GM23338 (cell line): ENCODE results near the gene TAC3. TPM values are rescaled to one million over a fixed set of nuclear protein-coding genes. Genes with fewer than 3 reads are reported as not detected.

Experiments used
- ATAC-seq: fragments of 200-7000 bp; cut with Tn5 transposase; 3 replicates; pipeline ENCODE4 v1.9.1; 2020
- DNase-seq: peaks from one replicate; pipeline ENCODE4 v3.0.0-alpha.2; 2015; ENCODE audit warnings: low spot score
- H2AFZ ChIP-seq: fragments of 200-600 bp; sonication (generic); 2 replicates; pipeline ENCODE4 v1.8.0; 2016; ENCODE audit warnings: antibody characterized with exemption, mild to moderate bottlenecking, moderate library complexity
- H3F3A ChIP-seq: fragments of 200-600 bp; sonication (generic); replicated peaks from 2 replicates; pipeline ENCODE4 v1.8.0; 2017; ENCODE audit warnings: antibody characterized with exemption, mixed run types, low read depth
- H3K27ac ChIP-seq: fragments of 200-600 bp; sonication (generic); 2 replicates; pipeline ENCODE4 v1.6.1; 2016; ENCODE audit warnings: low read depth
- H3K27me3 ChIP-seq: fragments of 200-600 bp; sonication (generic); 2 replicates; pipeline ENCODE4 v1.8.0; 2016; ENCODE audit warnings: mild to moderate bottlenecking, mixed run types, moderate library complexity; ENCODE audit not compliant: insufficient read depth
- H3K36me3 ChIP-seq: fragments of 200-600 bp; sonication (generic); 2 replicates; pipeline ENCODE4 v1.8.0; 2016; ENCODE audit warnings: mild to moderate bottlenecking; ENCODE audit not compliant: insufficient read depth
- H3K4me1 ChIP-seq: fragments of 200-600 bp; sonication (generic); 2 replicates; pipeline ENCODE4 v1.8.0; 2016; ENCODE audit warnings: mild to moderate bottlenecking, moderate library complexity; ENCODE audit not compliant: insufficient read depth
- H3K4me2 ChIP-seq: fragments of 200-600 bp; sonication (generic); 2 replicates; pipeline ENCODE4 v1.7.1; 2017; ENCODE audit warnings: mixed run types
- H3K4me3 ChIP-seq: fragments of 200-600 bp; sonication (generic); 2 replicates; pipeline ENCODE4 v1.6.1; 2016; ENCODE audit warnings: mixed run types
- H3K79me2 ChIP-seq: fragments of 200-600 bp; sonication (generic); replicated peaks from 2 replicates; pipeline ENCODE4 v1.8.0; 2017; ENCODE audit warnings: mild to moderate bottlenecking; ENCODE audit not compliant: insufficient read depth
- H3K9me2 ChIP-seq: fragments of 200-600 bp; sonication (generic); 2 replicates; pipeline ENCODE4 v1.8.0; 2017; ENCODE audit not compliant: insufficient read depth
- H4K20me1 ChIP-seq: fragments of 200-600 bp; sonication (generic); replicated peaks from 2 replicates; pipeline ENCODE4 v1.8.0; 2017; ENCODE audit warnings: mild to moderate bottlenecking; ENCODE audit not compliant: insufficient read depth
- H3K27ac Mint-ChIP-seq: 2 replicates; pipeline ENCODE4 v1.8.0; 2020; ENCODE audit warnings: inconsistent platforms, mild to moderate bottlenecking, moderate library complexity, mixed read lengths
- H3K27me3 Mint-ChIP-seq: 3 replicates; pipeline ENCODE4 v1.8.0; 2022; ENCODE audit warnings: low read depth, mild to moderate bottlenecking, moderate library complexity, mixed read lengths, inconsistent platforms; ENCODE audit not compliant: insufficient read depth, poor library complexity
- H3K36me3 Mint-ChIP-seq: 3 replicates; pipeline ENCODE4 v1.8.0; 2021; ENCODE audit warnings: low read depth, mild to moderate bottlenecking, inconsistent platforms, moderate library complexity, mixed read lengths
- H3K4me1 Mint-ChIP-seq: 3 replicates; pipeline ENCODE4 v1.8.0; 2020; ENCODE audit warnings: mild to moderate bottlenecking, inconsistent platforms, mixed read lengths
- H3K4me3 Mint-ChIP-seq: 3 replicates; pipeline ENCODE4 v1.8.0; 2021; ENCODE audit warnings: moderate library complexity, mild to moderate bottlenecking, inconsistent platforms, mixed read lengths
- H3K9me3 Mint-ChIP-seq: 3 replicates; pipeline ENCODE4 v1.8.0; 2020; ENCODE audit warnings: moderate library complexity, mild to moderate bottlenecking, inconsistent platforms, mixed read lengths
- EZH2phosphoT487 ChIP-seq: fragments of 200-600 bp; sonication (generic); IDR thresholded peaks from one replicate; pipeline ENCODE4 v1.8.1; 2018; ENCODE audit warnings: antibody characterized with exemption; ENCODE audit not compliant: unreplicated experiment
- NANOG ChIP-seq: IDR thresholded peaks from 2 replicates; pipeline ENCODE4 v1.6.1; 2016; ENCODE audit warnings: antibody characterized with exemption, borderline replicate concordance
- POLR2AphosphoS5 ChIP-seq: IDR thresholded peaks from 2 replicates; pipeline ENCODE4 v1.6.1; 2016; ENCODE audit warnings: antibody characterized with exemption, low read depth
- STAT1 ChIP-seq: IDR thresholded peaks from one replicate; pipeline ENCODE4 v1.6.1; 2016; ENCODE audit warnings: antibody characterized with exemption; ENCODE audit not compliant: unreplicated experiment
- ZNF114 ChIP-seq: fragments of 250-450 bp; sonication (Bioruptor Pico); IDR thresholded peaks from 2 replicates; pipeline ENCODE4 v1.5.0; 2020; ENCODE audit warnings: mild to moderate bottlenecking, moderate library complexity
- ZNF331 ChIP-seq: fragments of 250-450 bp; sonication (Bioruptor Pico); IDR thresholded peaks from 2 replicates; pipeline ENCODE4 v1.5.0; 2020; ENCODE audit warnings: low read depth, mild to moderate bottlenecking, moderate library complexity
- polyA plus RNA-seq: library from polyadenylated mRNA; unstranded; fragments of >200 nt; fragmentation: Nextera tagmentation; extraction: Ambion mirVana; gene quantifications from 2 replicates; pipeline ENCODE4 v1.2.1, GENCODE V29; 2016
- total RNA-seq: library from RNA; depleted of rRNA; stranded (reverse); fragments of >200 nt; shearing (Covaris generic); gene quantifications from 2 replicates; pipeline ENCODE4 v1.2.3, GENCODE V29; 2014
- TF ChIP-seq, protein P1 (sequence below), 2 experiments: fragments of 200-600 bp in 1 of 2; sonication (generic) in 1 of 2; conservative IDR thresholded peaks; 2 replicates each; pipeline versions ENCODE4 v1.5.1 to v1.6.1; 2016 to 2017; ENCODE audit warnings: antibody characterized with exemption in 2 of 2, low read depth in 2 of 2, mild to moderate bottlenecking in 2 of 2, moderate library complexity in 1 of 2
- TF ChIP-seq, protein P2 (sequence below): IDR thresholded peaks from one replicate; pipeline ENCODE4 v1.6.1; 2018; ENCODE audit warnings: antibody characterized with exemption; ENCODE audit not compliant: unreplicated experiment
- TF ChIP-seq, protein P3 (sequence below): fragments of 250-450 bp; sonication (Bioruptor Pico); IDR thresholded peaks from 2 replicates; pipeline ENCODE4 v1.5.0; 2020; ENCODE audit warnings: mild to moderate bottlenecking, moderate library complexity

The TAC3 gene
- total and polyA plus RNA-seq, 2 experiments from 2014 or later = 11.9 to 35.1 TPM

DNA sequence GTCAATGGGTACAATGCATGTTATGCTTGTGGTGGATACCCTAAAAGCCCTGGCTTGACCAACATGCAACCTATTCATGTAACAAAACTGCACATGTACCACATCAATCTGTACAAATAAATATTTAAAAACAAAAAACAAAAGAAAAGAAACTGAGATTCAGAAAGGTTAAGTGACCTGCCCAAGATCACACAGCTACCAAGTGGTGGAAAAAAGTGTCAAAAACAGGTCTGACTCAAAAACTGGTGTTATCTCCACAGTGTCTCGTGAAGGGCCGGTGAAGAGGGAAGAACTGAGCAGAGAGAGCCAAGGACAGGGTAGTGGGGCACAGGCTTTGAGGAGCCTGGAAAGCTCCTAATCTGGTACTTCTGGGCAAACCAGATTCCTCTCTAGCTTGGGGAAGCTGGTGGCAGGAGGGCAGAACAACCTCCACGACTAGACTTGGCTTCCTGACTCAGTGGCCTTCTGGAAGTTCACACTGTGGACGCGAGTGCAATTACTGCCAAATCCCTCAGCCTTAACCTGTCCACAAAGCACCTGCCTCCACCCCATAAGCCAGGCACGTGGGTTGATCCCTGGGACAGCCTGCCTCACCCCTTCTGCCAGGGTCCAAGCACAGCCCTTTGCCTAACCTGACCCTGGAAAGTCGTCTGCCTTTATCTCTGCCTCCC lies 25.5 kb downstream of the TAC3 start:
- no peak overlapping the region for H3K4me2 ChIP-seq
- H3K4me1 Mint-ChIP-seq = peaks cover 18% of the 10 kb centered on the region
- H3K27ac Mint-ChIP-seq = no peak overlapping the region
- no peak overlapping the region for H3K4me3 ChIP-seq
- ATAC-seq (no peak), DNase-seq (no peak)
- H3K27me3 Mint-ChIP-seq = peaks cover 8% of the 10 kb centered on the region
- H3K36me3 Mint-ChIP-seq = peaks cover under 1% of the 10 kb centered on the region; the same call in 1 of the 3 replicates
- H2AFZ ChIP-seq = no peak overlapping the region
- H3K9me2 ChIP-seq = no peaks in the 10 kb centered on the region
- no peaks in the 10 kb centered on the region for H3K36me3 ChIP-seq
- H3K79me2 ChIP-seq = no peaks in the 10 kb centered on the region
- no peak overlapping the region for H3K27ac ChIP-seq
- TF ChIP-seq ZNF331 (CRISPR knock-in tag) (no peak), POLR2AphosphoS5 (no peak), EZH2phosphoT487 (no peak), ZNF114 (CRISPR knock-in tag) (no peak)
- H3K27me3 ChIP-seq = no peaks in the 10 kb centered on the region
- no peaks in the 10 kb centered on the region for H3K9me3 Mint-ChIP-seq
- no peaks in the 10 kb centered on the region for H4K20me1 ChIP-seq
- no peak overlapping the region for H3K4me3 Mint-ChIP-seq
- H3F3A ChIP-seq = no peaks in the 10 kb centered on the region
- peaks cover 10% of the 10 kb centered on the region for H3K4me1 ChIP-seq

DNA sequence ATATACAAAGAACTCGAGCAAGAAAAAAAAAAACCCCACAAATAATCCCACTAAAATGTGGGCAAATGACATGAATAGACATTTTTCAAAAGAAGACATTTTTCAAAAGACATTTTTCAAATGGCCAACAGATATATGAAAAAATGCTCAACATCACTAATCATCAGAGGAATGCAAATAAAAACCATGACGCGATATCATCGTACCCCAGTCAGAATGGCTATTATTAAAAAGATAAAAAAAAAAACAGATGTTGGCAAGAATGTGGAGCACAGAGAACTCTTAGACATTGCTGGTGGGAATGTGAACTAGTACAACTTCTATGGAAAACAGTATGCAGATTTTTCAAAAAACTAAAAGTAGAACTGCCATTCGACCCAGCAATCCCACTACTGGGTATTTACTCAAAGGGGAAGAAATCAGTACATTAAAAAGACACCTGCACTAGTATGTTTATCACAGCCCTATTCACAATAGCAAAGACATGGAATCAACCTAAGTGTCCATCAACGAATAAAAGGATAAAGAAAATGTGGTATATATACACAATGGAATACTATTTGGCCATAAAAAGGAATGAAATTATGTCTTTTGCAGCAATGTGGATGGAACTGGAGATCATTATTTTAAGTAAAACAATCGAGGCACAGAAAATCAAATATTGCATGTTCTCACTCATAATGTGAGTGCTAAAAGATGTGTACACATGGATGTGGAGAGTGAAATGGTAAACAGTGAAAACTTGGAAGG lies 26.3 kb downstream of the TAC3 start:
- Histone ChIP-seq H3K36me3 (no peaks in the 10 kb centered on the region), H3K4me2 (no peak overlapping the region), H4K20me1 (no peaks in the 10 kb centered on the region), H3K4me3 (no peak overlapping the region), H3K4me1 (peaks cover 10% of the 10 kb centered on the region), H3F3A (no peaks in the 10 kb centered on the region), H3K79me2 (no peaks in the 10 kb centered on the region), H3K27me3 (no peaks in the 10 kb centered on the region), H3K27ac (no peak overlapping the region), H3K9me2 (no peaks in the 10 kb centered on the region), H2AFZ (no peak overlapping the region)
- Mint-ChIP-seq H3K4me1 (peaks cover 18% of the 10 kb centered on the region), H3K9me3 (no peaks in the 10 kb centered on the region), H3K4me3 (no peak overlapping the region; the same call in 2 of the 3 replicates), H3K27ac (no peak overlapping the region), H3K36me3 (no peaks in the 10 kb centered on the region), H3K27me3 (peaks cover 10% of the 10 kb centered on the region)
- ATAC-seq = no peak
- no peak for DNase-seq
- TF ChIP-seq, protein P1, sequence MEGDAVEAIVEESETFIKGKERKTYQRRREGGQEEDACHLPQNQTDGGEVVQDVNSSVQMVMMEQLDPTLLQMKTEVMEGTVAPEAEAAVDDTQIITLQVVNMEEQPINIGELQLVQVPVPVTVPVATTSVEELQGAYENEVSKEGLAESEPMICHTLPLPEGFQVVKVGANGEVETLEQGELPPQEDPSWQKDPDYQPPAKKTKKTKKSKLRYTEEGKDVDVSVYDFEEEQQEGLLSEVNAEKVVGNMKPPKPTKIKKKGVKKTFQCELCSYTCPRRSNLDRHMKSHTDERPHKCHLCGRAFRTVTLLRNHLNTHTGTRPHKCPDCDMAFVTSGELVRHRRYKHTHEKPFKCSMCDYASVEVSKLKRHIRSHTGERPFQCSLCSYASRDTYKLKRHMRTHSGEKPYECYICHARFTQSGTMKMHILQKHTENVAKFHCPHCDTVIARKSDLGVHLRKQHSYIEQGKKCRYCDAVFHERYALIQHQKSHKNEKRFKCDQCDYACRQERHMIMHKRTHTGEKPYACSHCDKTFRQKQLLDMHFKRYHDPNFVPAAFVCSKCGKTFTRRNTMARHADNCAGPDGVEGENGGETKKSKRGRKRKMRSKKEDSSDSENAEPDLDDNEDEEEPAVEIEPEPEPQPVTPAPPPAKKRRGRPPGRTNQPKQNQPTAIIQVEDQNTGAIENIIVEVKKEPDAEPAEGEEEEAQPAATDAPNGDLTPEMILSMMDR (conservative IDR thresholded peaks at IDR 0.05; ENCODE audit: low read depth in 2 of 2) = no peak
- no peak for TF ChIP-seq STAT1
- no peak for TF ChIP-seq NANOG
- TF ChIP-seq, protein P2, sequence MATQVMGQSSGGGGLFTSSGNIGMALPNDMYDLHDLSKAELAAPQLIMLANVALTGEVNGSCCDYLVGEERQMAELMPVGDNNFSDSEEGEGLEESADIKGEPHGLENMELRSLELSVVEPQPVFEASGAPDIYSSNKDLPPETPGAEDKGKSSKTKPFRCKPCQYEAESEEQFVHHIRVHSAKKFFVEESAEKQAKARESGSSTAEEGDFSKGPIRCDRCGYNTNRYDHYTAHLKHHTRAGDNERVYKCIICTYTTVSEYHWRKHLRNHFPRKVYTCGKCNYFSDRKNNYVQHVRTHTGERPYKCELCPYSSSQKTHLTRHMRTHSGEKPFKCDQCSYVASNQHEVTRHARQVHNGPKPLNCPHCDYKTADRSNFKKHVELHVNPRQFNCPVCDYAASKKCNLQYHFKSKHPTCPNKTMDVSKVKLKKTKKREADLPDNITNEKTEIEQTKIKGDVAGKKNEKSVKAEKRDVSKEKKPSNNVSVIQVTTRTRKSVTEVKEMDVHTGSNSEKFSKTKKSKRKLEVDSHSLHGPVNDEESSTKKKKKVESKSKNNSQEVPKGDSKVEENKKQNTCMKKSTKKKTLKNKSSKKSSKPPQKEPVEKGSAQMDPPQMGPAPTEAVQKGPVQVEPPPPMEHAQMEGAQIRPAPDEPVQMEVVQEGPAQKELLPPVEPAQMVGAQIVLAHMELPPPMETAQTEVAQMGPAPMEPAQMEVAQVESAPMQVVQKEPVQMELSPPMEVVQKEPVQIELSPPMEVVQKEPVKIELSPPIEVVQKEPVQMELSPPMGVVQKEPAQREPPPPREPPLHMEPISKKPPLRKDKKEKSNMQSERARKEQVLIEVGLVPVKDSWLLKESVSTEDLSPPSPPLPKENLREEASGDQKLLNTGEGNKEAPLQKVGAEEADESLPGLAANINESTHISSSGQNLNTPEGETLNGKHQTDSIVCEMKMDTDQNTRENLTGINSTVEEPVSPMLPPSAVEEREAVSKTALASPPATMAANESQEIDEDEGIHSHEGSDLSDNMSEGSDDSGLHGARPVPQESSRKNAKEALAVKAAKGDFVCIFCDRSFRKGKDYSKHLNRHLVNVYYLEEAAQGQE = no peak
- TF ChIP-seq, protein P3, sequence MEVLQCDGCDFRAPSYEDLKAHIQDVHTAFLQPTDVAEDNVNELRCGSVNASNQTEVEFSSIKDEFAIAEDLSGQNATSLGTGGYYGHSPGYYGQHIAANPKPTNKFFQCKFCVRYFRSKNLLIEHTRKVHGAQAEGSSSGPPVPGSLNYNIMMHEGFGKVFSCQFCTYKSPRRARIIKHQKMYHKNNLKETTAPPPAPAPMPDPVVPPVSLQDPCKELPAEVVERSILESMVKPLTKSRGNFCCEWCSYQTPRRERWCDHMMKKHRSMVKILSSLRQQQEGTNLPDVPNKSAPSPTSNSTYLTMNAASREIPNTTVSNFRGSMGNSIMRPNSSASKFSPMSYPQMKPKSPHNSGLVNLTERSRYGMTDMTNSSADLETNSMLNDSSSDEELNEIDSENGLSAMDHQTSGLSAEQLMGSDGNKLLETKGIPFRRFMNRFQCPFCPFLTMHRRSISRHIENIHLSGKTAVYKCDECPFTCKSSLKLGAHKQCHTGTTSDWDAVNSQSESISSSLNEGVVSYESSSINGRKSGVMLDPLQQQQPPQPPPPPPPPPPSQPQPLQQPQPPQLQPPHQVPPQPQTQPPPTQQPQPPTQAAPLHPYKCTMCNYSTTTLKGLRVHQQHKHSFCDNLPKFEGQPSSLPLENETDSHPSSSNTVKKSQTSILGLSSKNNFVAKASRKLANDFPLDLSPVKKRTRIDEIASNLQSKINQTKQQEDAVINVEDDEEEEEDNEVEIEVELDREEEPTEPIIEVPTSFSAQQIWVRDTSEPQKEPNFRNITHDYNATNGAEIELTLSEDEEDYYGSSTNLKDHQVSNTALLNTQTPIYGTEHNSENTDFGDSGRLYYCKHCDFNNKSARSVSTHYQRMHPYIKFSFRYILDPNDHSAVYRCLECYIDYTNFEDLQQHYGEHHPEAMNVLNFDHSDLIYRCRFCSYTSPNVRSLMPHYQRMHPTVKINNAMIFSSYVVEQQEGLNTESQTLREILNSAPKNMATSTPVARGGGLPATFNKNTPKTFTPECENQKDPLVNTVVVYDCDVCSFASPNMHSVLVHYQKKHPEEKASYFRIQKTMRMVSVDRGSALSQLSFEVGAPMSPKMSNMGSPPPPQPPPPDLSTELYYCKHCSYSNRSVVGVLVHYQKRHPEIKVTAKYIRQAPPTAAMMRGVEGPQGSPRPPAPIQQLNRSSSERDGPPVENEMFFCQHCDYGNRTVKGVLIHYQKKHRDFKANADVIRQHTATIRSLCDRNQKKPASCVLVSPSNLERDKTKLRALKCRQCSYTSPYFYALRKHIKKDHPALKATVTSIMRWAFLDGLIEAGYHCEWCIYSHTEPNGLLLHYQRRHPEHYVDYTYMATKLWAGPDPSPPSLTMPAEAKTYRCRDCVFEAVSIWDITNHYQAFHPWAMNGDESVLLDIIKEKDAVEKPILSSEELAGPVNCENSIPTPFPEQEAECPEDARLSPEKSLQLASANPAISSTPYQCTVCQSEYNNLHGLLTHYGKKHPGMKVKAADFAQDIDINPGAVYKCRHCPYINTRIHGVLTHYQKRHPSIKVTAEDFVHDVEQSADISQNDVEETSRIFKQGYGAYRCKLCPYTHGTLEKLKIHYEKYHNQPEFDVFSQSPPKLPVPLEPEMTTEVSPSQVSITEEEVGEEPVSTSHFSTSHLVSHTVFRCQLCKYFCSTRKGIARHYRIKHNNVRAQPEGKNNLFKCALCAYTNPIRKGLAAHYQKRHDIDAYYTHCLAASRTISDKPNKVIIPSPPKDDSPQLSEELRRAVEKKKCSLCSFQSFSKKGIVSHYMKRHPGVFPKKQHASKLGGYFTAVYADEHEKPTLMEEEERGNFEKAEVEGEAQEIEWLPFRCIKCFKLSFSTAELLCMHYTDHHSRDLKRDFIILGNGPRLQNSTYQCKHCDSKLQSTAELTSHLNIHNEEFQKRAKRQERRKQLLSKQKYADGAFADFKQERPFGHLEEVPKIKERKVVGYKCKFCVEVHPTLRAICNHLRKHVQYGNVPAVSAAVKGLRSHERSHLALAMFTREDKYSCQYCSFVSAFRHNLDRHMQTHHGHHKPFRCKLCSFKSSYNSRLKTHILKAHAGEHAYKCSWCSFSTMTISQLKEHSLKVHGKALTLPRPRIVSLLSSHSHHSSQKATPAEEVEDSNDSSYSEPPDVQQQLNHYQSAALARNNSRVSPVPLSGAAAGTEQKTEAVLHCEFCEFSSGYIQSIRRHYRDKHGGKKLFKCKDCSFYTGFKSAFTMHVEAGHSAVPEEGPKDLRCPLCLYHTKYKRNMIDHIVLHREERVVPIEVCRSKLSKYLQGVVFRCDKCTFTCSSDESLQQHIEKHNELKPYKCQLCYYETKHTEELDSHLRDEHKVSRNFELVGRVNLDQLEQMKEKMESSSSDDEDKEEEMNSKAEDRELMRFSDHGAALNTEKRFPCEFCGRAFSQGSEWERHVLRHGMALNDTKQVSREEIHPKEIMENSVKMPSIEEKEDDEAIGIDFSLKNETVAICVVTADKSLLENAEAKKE (CRISPR knock-in tag) = no peak
- TF ChIP-seq EZH2phosphoT487 = no peak
